Hypothalamus (tissue), 51 donors: ENCODE results near the gene NAV3.

ENCODE experiments used
- DNase-seq, 51 donors: peaks; one replicate each; lab custom pipeline; 2025; lab: John Stamatoyannopoulos, UW

Gene NAV3

GRCh38 chr12:78035901-78036606 lies 205.4 kb downstream of the NAV3 start:
- peak in 28 of 51 donors; percentile 4 to 77 (median 24) for DNase-seq

GRCh38 chr12:78036874-78037273 lies 206.2 kb downstream of the NAV3 start:
- peak in 19 of 51 donors; percentile 2 to 40 (median 8) for DNase-seq

GRCh38 chr12:78037707-78038106 lies 207.0 kb downstream of the NAV3 start:
- peak in 1 of 51 donors; percentile 8 for DNase-seq

- no peak for DNase-seq
These were observed 207.8 kb downstream of the NAV3 start for GRCh38 chr12:78038541-78038940.

- no peak for DNase-seq
These were observed 208.3 kb downstream of the NAV3 start for GRCh38 chr12:78038986-78039385.

GRCh38 chr12:78040111-78040510 lies 209.4 kb downstream of the NAV3 start:
- no peak for DNase-seq

GRCh38 chr12:78050790-78051189 lies 220.1 kb downstream of the NAV3 start:
- no peak for DNase-seq

- DNase-seq = no peak
These were observed 224.9 kb downstream of the NAV3 start for GRCh38 chr12:78055545-78055944.

- DNase-seq = no peak
These were observed 226.4 kb downstream of the NAV3 start for GRCh38 chr12:78057075-78057474.

- no peak for DNase-seq
These were observed 229.5 kb downstream of the NAV3 start for GRCh38 chr12:78060186-78060585.

- DNase-seq = peak in 5 of 51 donors; percentile 0 to 48 (median 1)
These were observed 232.1 kb downstream of the NAV3 start for GRCh38 chr12:78062786-78063185.

- no peak for DNase-seq
These were observed 251.1 kb downstream of the NAV3 start for GRCh38 chr12:78081590-78082314.

GRCh38 chr12:78085542-78086182 lies 255.0 kb downstream of the NAV3 start:
- DNase-seq = no peak

- DNase-seq = no peak
These were observed 256.1 kb downstream of the NAV3 start for GRCh38 chr12:78086553-78087362.

- DNase-seq = no peak
These were observed 256.6 kb downstream of the NAV3 start for GRCh38 chr12:78087363-78087675.

- peak in 2 of 51 donors; percentile 23 to 43 for DNase-seq
These were observed 257.7 kb downstream of the NAV3 start for GRCh38 chr12:78088391-78088832.

- DNase-seq = no peak
These were observed 259.6 kb downstream of the NAV3 start for GRCh38 chr12:78090266-78090665.

- no peak for DNase-seq
These were observed 264.9 kb downstream of the NAV3 start for GRCh38 chr12:78095623-78096022.

GRCh38 chr12:78096909-78097597 lies 266.4 kb downstream of the NAV3 start:
- DNase-seq = peak in 2 of 51 donors; percentile 29

GRCh38 chr12:78099806-78100205 lies 269.1 kb downstream of the NAV3 start:
- DNase-seq = no peak
